NCI-H1694 (cell line): ENCODE results near the gene EXOSC5.

Source experiments
- DNase-seq: peaks from one replicate; lab custom pipeline; 2025; lab: John Stamatoyannopoulos, UW

The EXOSC5 gene

GRCh38 chr19:41341669-41342490, 55.3 kb downstream of the EXOSC5 start:
- no peak for DNase-seq

DNA sequence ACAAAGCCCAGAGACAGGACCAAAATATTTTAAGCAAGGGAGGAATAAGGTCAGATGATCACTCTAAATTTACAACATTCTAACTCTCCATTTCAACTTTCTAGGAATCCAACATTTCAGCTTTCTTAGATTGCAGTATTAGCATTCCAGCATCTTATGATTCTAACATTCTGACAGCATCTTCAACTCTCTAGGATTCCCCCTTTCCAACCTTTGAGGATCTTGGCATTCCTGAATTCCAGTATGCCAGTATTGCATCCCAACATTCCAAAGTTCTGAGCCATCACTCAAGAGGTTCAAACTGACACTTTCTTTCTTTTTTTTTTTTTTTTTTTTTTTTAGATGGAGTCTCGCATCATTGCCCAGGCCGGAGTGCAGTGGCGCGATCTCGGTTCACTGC, 57.2 kb downstream of the EXOSC5 start:
- no peak for DNase-seq
